Ammon's horn (tissue), 1 donor: ENCODE data around the gene MARCHF9.

Source experiments
- DNase-seq: peaks from one replicate; pipeline ENCODE4 v3.0.0-alpha.2; 2016; ENCODE audit warnings: low spot score

The MARCHF9 gene

GRCh38 chr12:57800965-57801364, 46.1 kb downstream of the MARCHF9 start:
- no peak for DNase-seq

GRCh38 chr12:57802607-57803006, 47.7 kb downstream of the MARCHF9 start:
- no peak for DNase-seq

- DNase-seq, result peak; percentile 49
Observed at GRCh38 chr12:57803319-57803893, 48.5 kb downstream of the MARCHF9 start.

GRCh38 chr12:57806677-57807076, 51.8 kb downstream of the MARCHF9 start:
- no peak for DNase-seq

GRCh38 chr12:57807285-57807684, 52.4 kb downstream of the MARCHF9 start:
- DNase-seq, result no peak

GRCh38 chr12:57808351-57808750, 53.4 kb downstream of the MARCHF9 start:
- no peak for DNase-seq

GRCh38 chr12:57809425-57809824, 54.5 kb downstream of the MARCHF9 start:
- DNase-seq, result no peak
